T-helper 1 cell treated with Interleukin-12 subunit alpha and Interleukin-12 subunit beta and Interleukin-4 antibody, amounts not matched to agents 30 ng/mL and 1 ng/mL, for 36 hours (primary cell): Measurements from ENCODE around the gene CAPN15. TPM values are rescaled to one million over a fixed set of nuclear protein-coding genes. Genes with fewer than 3 reads are reported as not detected.

Experiments used
- intact Hi-C: fragments of 100-400 bp; cut with micrococcal nuclease; formaldehyde crosslinking; loops from one replicate; pipeline ENCODE4 v1.15.1; 2024
- total RNA-seq: library from RNA; stranded (reverse); gene quantifications from 2 replicates; pipeline ENCODE4 v1.2.3, GENCODE V29; 2022

Gene CAPN15
- total RNA-seq, 1 donor from 2014 or later, result 86.5 TPM

- intact Hi-C loops, result no loop called here
These were observed 46.7 kb downstream of the CAPN15 start for GRCh38 chr16:574021-574760.

- intact Hi-C loops, result no loop called here
These were observed 48.1 kb downstream of the CAPN15 start for GRCh38 chr16:575354-576196.

- intact Hi-C loops, result no loop called here
These were observed 48.8 kb downstream of the CAPN15 start for GRCh38 chr16:576197-576822.

GRCh38 chr16:576823-577201, 49.3 kb downstream of the CAPN15 start:
- intact Hi-C loops, result no loop called here

GRCh38 chr16:577796-578195, 50.3 kb downstream of the CAPN15 start:
- intact Hi-C loops, result loop anchor here (2.0 kb wide), 1 partner anchor 33 kb away; no protein-coding TSS in a partner anchor

- intact Hi-C loops, result loop anchor here (2.0 kb wide), 1 partner anchor 32 kb away; no protein-coding TSS in a partner anchor
These were observed 50.8 kb downstream of the CAPN15 start for GRCh38 chr16:578232-578869.

- intact Hi-C loops, result loop anchor here (2.0 kb wide), 1 partner anchor 32 kb away; no protein-coding TSS in a partner anchor
These were observed 51.4 kb downstream of the CAPN15 start for GRCh38 chr16:578870-579405.

- intact Hi-C loops, result loop anchor here (10.0 kb wide), 2 partner anchors 156 to 346 kb away; partner anchors contain the start of genes FAM234A and RAB11FIP3
These were observed 52.8 kb downstream of the CAPN15 start for GRCh38 chr16:580141-580945.

GRCh38 chr16:580946-581498, 53.5 kb downstream of the CAPN15 start:
- intact Hi-C loops, result loop anchor here (10.0 kb wide), 2 partner anchors 156 to 346 kb away; partner anchors contain the start of genes FAM234A and RAB11FIP3

- intact Hi-C loops, result loop anchor here (10.0 kb wide), 2 partner anchors 157 to 347 kb away; partner anchors contain the start of genes FAM234A and RAB11FIP3
These were observed 54.7 kb downstream of the CAPN15 start for GRCh38 chr16:582218-582613.

- intact Hi-C loops, result loop anchor here (10.0 kb wide), 2 partner anchors 158 to 348 kb away; partner anchors contain the start of genes FAM234A and RAB11FIP3
These were observed 55.3 kb downstream of the CAPN15 start for GRCh38 chr16:582614-583331.

GRCh38 chr16:583470-583814, 55.9 kb downstream of the CAPN15 start:
- intact Hi-C loops, result loop anchor here (10.0 kb wide), 2 partner anchors 159 to 349 kb away; partner anchors contain the start of genes FAM234A and RAB11FIP3

GRCh38 chr16:583815-584591, 56.5 kb downstream of the CAPN15 start:
- intact Hi-C loops, result loop anchor here (10.0 kb wide), 2 partner anchors 159 to 349 kb away; partner anchors contain the start of genes FAM234A and RAB11FIP3

- intact Hi-C loops, result loop anchor here (5.0 to 10.0 kb wide), 3 partner anchors 161 to 351 kb away; partner anchors contain the start of genes FAM234A and RAB11FIP3
These were observed 57.8 kb downstream of the CAPN15 start for GRCh38 chr16:585351-585750.

GRCh38 chr16:586047-586644, 58.6 kb downstream of the CAPN15 start:
- intact Hi-C loops, result loop anchor here (5.0 to 10.0 kb wide), 3 partner anchors 161 to 351 kb away; partner anchors contain the start of genes FAM234A and RAB11FIP3

GRCh38 chr16:586645-587590, 59.4 kb downstream of the CAPN15 start:
- intact Hi-C loops, result loop anchor here (5.0 to 10.0 kb wide), 3 partner anchors 162 to 352 kb away; partner anchors contain the start of genes FAM234A and RAB11FIP3
